GM23338 (cell line): ENCODE measurements around the gene QRFP. TPM values are rescaled to one million over a fixed set of nuclear protein-coding genes. Genes with fewer than 3 reads are reported as not detected.

Experiments
- ATAC-seq: fragments of 200-7000 bp; cut with Tn5 transposase; 3 replicates; pipeline ENCODE4 v1.9.1; 2020
- DNase-seq: peaks from one replicate; pipeline ENCODE4 v3.0.0-alpha.2; 2015; ENCODE audit warnings: low spot score
- H2AFZ ChIP-seq: fragments of 200-600 bp; sonication (generic); 2 replicates; pipeline ENCODE4 v1.8.0; 2016; ENCODE audit warnings: antibody characterized with exemption, mild to moderate bottlenecking, moderate library complexity
- H3F3A ChIP-seq: fragments of 200-600 bp; sonication (generic); replicated peaks from 2 replicates; pipeline ENCODE4 v1.8.0; 2017; ENCODE audit warnings: antibody characterized with exemption, mixed run types, low read depth
- H3K27ac ChIP-seq: fragments of 200-600 bp; sonication (generic); 2 replicates; pipeline ENCODE4 v1.6.1; 2016; ENCODE audit warnings: low read depth
- H3K27me3 ChIP-seq: fragments of 200-600 bp; sonication (generic); 2 replicates; pipeline ENCODE4 v1.8.0; 2016; ENCODE audit warnings: mild to moderate bottlenecking, mixed run types, moderate library complexity; ENCODE audit not compliant: insufficient read depth
- H3K36me3 ChIP-seq: fragments of 200-600 bp; sonication (generic); 2 replicates; pipeline ENCODE4 v1.8.0; 2016; ENCODE audit warnings: mild to moderate bottlenecking; ENCODE audit not compliant: insufficient read depth
- H3K4me1 ChIP-seq: fragments of 200-600 bp; sonication (generic); 2 replicates; pipeline ENCODE4 v1.8.0; 2016; ENCODE audit warnings: mild to moderate bottlenecking, moderate library complexity; ENCODE audit not compliant: insufficient read depth
- H3K4me2 ChIP-seq: fragments of 200-600 bp; sonication (generic); 2 replicates; pipeline ENCODE4 v1.7.1; 2017; ENCODE audit warnings: mixed run types
- H3K4me3 ChIP-seq: fragments of 200-600 bp; sonication (generic); 2 replicates; pipeline ENCODE4 v1.6.1; 2016; ENCODE audit warnings: mixed run types
- H3K79me2 ChIP-seq: fragments of 200-600 bp; sonication (generic); replicated peaks from 2 replicates; pipeline ENCODE4 v1.8.0; 2017; ENCODE audit warnings: mild to moderate bottlenecking; ENCODE audit not compliant: insufficient read depth
- H3K9me2 ChIP-seq: fragments of 200-600 bp; sonication (generic); 2 replicates; pipeline ENCODE4 v1.8.0; 2017; ENCODE audit not compliant: insufficient read depth
- H4K20me1 ChIP-seq: fragments of 200-600 bp; sonication (generic); replicated peaks from 2 replicates; pipeline ENCODE4 v1.8.0; 2017; ENCODE audit warnings: mild to moderate bottlenecking; ENCODE audit not compliant: insufficient read depth
- H3K27ac Mint-ChIP-seq: 2 replicates; pipeline ENCODE4 v1.8.0; 2020; ENCODE audit warnings: inconsistent platforms, mild to moderate bottlenecking, moderate library complexity, mixed read lengths
- H3K27me3 Mint-ChIP-seq: 3 replicates; pipeline ENCODE4 v1.8.0; 2022; ENCODE audit warnings: low read depth, mild to moderate bottlenecking, moderate library complexity, mixed read lengths, inconsistent platforms; ENCODE audit not compliant: insufficient read depth, poor library complexity
- H3K36me3 Mint-ChIP-seq: 3 replicates; pipeline ENCODE4 v1.8.0; 2021; ENCODE audit warnings: low read depth, mild to moderate bottlenecking, inconsistent platforms, moderate library complexity, mixed read lengths
- H3K4me1 Mint-ChIP-seq: 3 replicates; pipeline ENCODE4 v1.8.0; 2020; ENCODE audit warnings: mild to moderate bottlenecking, inconsistent platforms, mixed read lengths
- H3K4me3 Mint-ChIP-seq: 3 replicates; pipeline ENCODE4 v1.8.0; 2021; ENCODE audit warnings: moderate library complexity, mild to moderate bottlenecking, inconsistent platforms, mixed read lengths
- H3K9me3 Mint-ChIP-seq: 3 replicates; pipeline ENCODE4 v1.8.0; 2020; ENCODE audit warnings: moderate library complexity, mild to moderate bottlenecking, inconsistent platforms, mixed read lengths
- CREB1 ChIP-seq: fragments of 250-450 bp; sonication (Bioruptor Pico); IDR thresholded peaks from 2 replicates; pipeline ENCODE4 v1.5.0; 2020; ENCODE audit warnings: low read depth, mild to moderate bottlenecking, moderate library complexity
- CTCF ChIP-seq, 2 experiments: fragments of 200-600 bp in 1 of 2; sonication (generic) in 1 of 2; conservative IDR thresholded peaks; 2 replicates each; pipeline versions ENCODE4 v1.5.1 to v1.6.1; 2016 to 2017; ENCODE audit warnings: antibody characterized with exemption in 2 of 2, low read depth in 2 of 2, mild to moderate bottlenecking in 2 of 2, moderate library complexity in 1 of 2
- ETS1 ChIP-seq: IDR thresholded peaks from 2 replicates; pipeline ENCODE4 v1.6.1; 2016; ENCODE audit warnings: antibody characterized with exemption
- EZH2phosphoT487 ChIP-seq: fragments of 200-600 bp; sonication (generic); IDR thresholded peaks from one replicate; pipeline ENCODE4 v1.8.1; 2018; ENCODE audit warnings: antibody characterized with exemption; ENCODE audit not compliant: unreplicated experiment
- JUNB ChIP-seq: IDR thresholded peaks from one replicate; pipeline ENCODE4 v1.6.1; 2016; ENCODE audit warnings: antibody characterized with exemption; ENCODE audit not compliant: unreplicated experiment
- NANOG ChIP-seq: IDR thresholded peaks from 2 replicates; pipeline ENCODE4 v1.6.1; 2016; ENCODE audit warnings: antibody characterized with exemption, borderline replicate concordance
- POLR2AphosphoS5 ChIP-seq: IDR thresholded peaks from 2 replicates; pipeline ENCODE4 v1.6.1; 2016; ENCODE audit warnings: antibody characterized with exemption, low read depth
- REST ChIP-seq: IDR thresholded peaks from one replicate; pipeline ENCODE4 v1.6.1; 2018; ENCODE audit warnings: antibody characterized with exemption; ENCODE audit not compliant: unreplicated experiment
- ZNF114 ChIP-seq: fragments of 250-450 bp; sonication (Bioruptor Pico); IDR thresholded peaks from 2 replicates; pipeline ENCODE4 v1.5.0; 2020; ENCODE audit warnings: mild to moderate bottlenecking, moderate library complexity
- ZNF462 ChIP-seq: fragments of 250-450 bp; sonication (Bioruptor Pico); IDR thresholded peaks from 2 replicates; pipeline ENCODE4 v1.5.0; 2020; ENCODE audit warnings: mild to moderate bottlenecking, moderate library complexity
- polyA plus RNA-seq: library from polyadenylated mRNA; unstranded; fragments of >200 nt; fragmentation: Nextera tagmentation; extraction: Ambion mirVana; gene quantifications from 2 replicates; pipeline ENCODE4 v1.2.1, GENCODE V29; 2016
- total RNA-seq: library from RNA; depleted of rRNA; stranded (reverse); fragments of >200 nt; shearing (Covaris generic); gene quantifications from 2 replicates; pipeline ENCODE4 v1.2.3, GENCODE V29; 2014

The QRFP gene
- total and polyA plus RNA-seq, 2 experiments from 2014 or later, result not detected

GRCh38 chr9:130913599-130914416 is 17.2 kb upstream of the QRFP start:
- no peaks in the 10 kb centered on the region for H3K4me1 ChIP-seq
- no peaks in the 10 kb centered on the region for H3K9me3 Mint-ChIP-seq
- no peaks in the 10 kb centered on the region for H3K9me2 ChIP-seq
- ATAC-seq (peak; percentile 33), DNase-seq (no peak)
- H3K4me3 ChIP-seq, result no peak overlapping the region
- H2AFZ ChIP-seq, result peak overlapping the region; percentile 72; the same call in 1 of the 2 replicates
- H3K4me3 Mint-ChIP-seq, result no peak overlapping the region; the same call in 2 of the 3 replicates
- no peak overlapping the region for H3K27ac Mint-ChIP-seq
- peaks cover 14% of the 10 kb centered on the region for H3K4me1 Mint-ChIP-seq
- no peaks in the 10 kb centered on the region for H3K27me3 ChIP-seq
- H3K36me3 Mint-ChIP-seq, result no peaks in the 10 kb centered on the region
- peaks cover 11% of the 10 kb centered on the region for H3K27me3 Mint-ChIP-seq
- no peaks in the 10 kb centered on the region for H4K20me1 ChIP-seq
- no peak overlapping the region for H3K27ac ChIP-seq
- H3K36me3 ChIP-seq, result no peaks in the 10 kb centered on the region
- no peaks in the 10 kb centered on the region for H3F3A ChIP-seq
- no peak overlapping the region for H3K4me2 ChIP-seq
- H3K79me2 ChIP-seq, result no peaks in the 10 kb centered on the region
- no peak for TF ChIP-seq POLR2AphosphoS5
- no peak for TF ChIP-seq REST
- no peak for TF ChIP-seq ZNF462 (CRISPR knock-in tag)
- TF ChIP-seq JUNB, result no peak
- TF ChIP-seq EZH2phosphoT487, result no peak
- TF ChIP-seq NANOG, result no peak
- no peak for TF ChIP-seq CREB1 (CRISPR knock-in tag)
- no peak for TF ChIP-seq ZNF114 (CRISPR knock-in tag)
- TF ChIP-seq ETS1, result no peak
- TF ChIP-seq CTCF (conservative IDR thresholded peaks at IDR 0.05; ENCODE audit: low read depth in 2 of 2), result no peak
